OCI-LY1 (cell line): Measurements from ENCODE around the gene SATB1.
"Not testable (repeated sequence)": the region's sequence is repeated elsewhere in the genome, so short reads cannot be mapped to it uniquely, and the experiment has no call there.

ENCODE experiments used
- H2AFZ ChIP-seq: fragments of 200-600 bp; sonication (generic), shearing (Covaris generic); 2 replicates; pipeline ENCODE4 v1.6.0; 2014; ENCODE audit warnings: antibody characterized with exemption, mild to moderate bottlenecking, low read length
- H3F3A ChIP-seq: fragments of 200-600 bp; sonication (generic), shearing (Covaris generic); 2 replicates; pipeline ENCODE4 v1.6.0; 2014; ENCODE audit warnings: mild to moderate bottlenecking, antibody characterized with exemption, low read length, moderate library complexity; ENCODE audit not compliant: insufficient read depth
- H3K27ac ChIP-seq: fragments of 200-600 bp; sonication (generic); 2 replicates; pipeline ENCODE4 v1.5.1; 2014; ENCODE audit warnings: low read length, mixed run types, mild to moderate bottlenecking, low read depth; ENCODE audit not compliant: poor library complexity, severe bottlenecking
- H3K27me3 ChIP-seq: fragments of 200-600 bp; sonication (generic); 2 replicates; pipeline ENCODE4 v1.6.0; 2014; ENCODE audit warnings: antibody characterized with exemption, mild to moderate bottlenecking, low read length, moderate library complexity; ENCODE audit not compliant: insufficient read depth
- H3K36me3 ChIP-seq: fragments of 200-600 bp; sonication (generic); 2 replicates; pipeline ENCODE4 v1.6.1; 2014; ENCODE audit warnings: mild to moderate bottlenecking, antibody characterized with exemption, low read length, moderate library complexity, mixed read lengths; ENCODE audit not compliant: insufficient read depth
- H3K4me1 ChIP-seq: fragments of 200-600 bp; sonication (generic); 2 replicates; pipeline ENCODE4 v1.5.1; 2014; ENCODE audit warnings: mild to moderate bottlenecking, low read length, moderate library complexity; ENCODE audit not compliant: insufficient read depth, severe bottlenecking
- H3K4me2 ChIP-seq: fragments of 200-600 bp; sonication (generic), shearing (Covaris generic); 2 replicates; pipeline ENCODE4 v1.6.1; 2014; ENCODE audit warnings: low read length
- H3K4me3 ChIP-seq: fragments of 200-600 bp; sonication (generic); 2 replicates; pipeline ENCODE4 v1.5.1; 2014; ENCODE audit warnings: low read length, low read depth, mild to moderate bottlenecking, mixed read lengths; ENCODE audit not compliant: poor library complexity, severe bottlenecking
- H3K79me2 ChIP-seq: fragments of 200-600 bp; shearing (Covaris generic); 2 replicates; pipeline ENCODE4 v1.6.1; 2016; ENCODE audit warnings: mixed run types, low read length, mixed read lengths; ENCODE audit not compliant: insufficient read depth
- H3K9ac ChIP-seq: fragments of 200-600 bp; sonication (generic), shearing (Covaris generic); 2 replicates; pipeline ENCODE4 v1.6.1; 2014; ENCODE audit warnings: mild to moderate bottlenecking, low read length, mixed read lengths
- H3K9me2 ChIP-seq: fragments of 200-600 bp; sonication (generic), shearing (Covaris generic); 2 replicates; pipeline ENCODE4 v1.6.1; 2014; ENCODE audit warnings: low read depth, mild to moderate bottlenecking, low read length, mixed read lengths
- H3K9me3 ChIP-seq: fragments of 200-600 bp; shearing (Covaris generic); 2 replicates; pipeline ENCODE4 v1.6.1; 2014; ENCODE audit warnings: low read length, mixed read lengths
- H4K20me1 ChIP-seq: fragments of 200-600 bp; sonication (generic), shearing (Covaris generic); 2 replicates; pipeline ENCODE4 v1.6.0; 2016; ENCODE audit warnings: mild to moderate bottlenecking, low read length; ENCODE audit not compliant: insufficient read depth
- CTCF ChIP-seq: fragments of 200-600 bp; sonication (generic), shearing (Covaris generic); IDR thresholded peaks from 2 replicates; pipeline ENCODE4 v1.5.1; 2017; ENCODE audit warnings: mild to moderate bottlenecking, antibody characterized with exemption, low read length, moderate library complexity, mixed read lengths
- EZH2 ChIP-seq: fragments of 200-600 bp; sonication (generic), shearing (Covaris generic); IDR thresholded peaks from 2 replicates; pipeline ENCODE4 v1.8.0; 2017; ENCODE audit warnings: borderline replicate concordance, mixed run types, mild to moderate bottlenecking, antibody characterized with exemption, low read length, moderate library complexity, mixed read lengths

Gene SATB1

GRCh38 chr3:18337231-18337630 is 87.9 kb downstream of the SATB1 start:
- no peak overlapping the region for H3K9ac ChIP-seq
- H3F3A ChIP-seq = no peaks in the 10 kb centered on the region
- H3K9me2 ChIP-seq = no peaks in the 10 kb centered on the region
- H3K4me1 ChIP-seq = no peaks in the 10 kb centered on the region
- no peak for TF ChIP-seq CTCF
- no peak for TF ChIP-seq EZH2
- H3K4me3 ChIP-seq = no peak overlapping the region
- no peaks in the 10 kb centered on the region for H3K36me3 ChIP-seq
- no peak overlapping the region for H2AFZ ChIP-seq
- H3K27me3 ChIP-seq = no peaks in the 10 kb centered on the region
- no peaks in the 10 kb centered on the region for H3K9me3 ChIP-seq
- no peaks in the 10 kb centered on the region for H4K20me1 ChIP-seq
- no peaks in the 10 kb centered on the region for H3K79me2 ChIP-seq
- no peak overlapping the region for H3K27ac ChIP-seq
- H3K4me2 ChIP-seq = no peak overlapping the region

GRCh38 chr3:18334837-18335601 is 90.1 kb downstream of the SATB1 start:
- H3K9ac ChIP-seq = no peak overlapping the region
- no peak overlapping the region for H3K4me2 ChIP-seq
- no peaks in the 10 kb centered on the region for H4K20me1 ChIP-seq
- no peak overlapping the region for H2AFZ ChIP-seq
- no peaks in the 10 kb centered on the region for H3K36me3 ChIP-seq
- no peaks in the 10 kb centered on the region for H3K27me3 ChIP-seq
- TF ChIP-seq EZH2 (no peak), CTCF (no peak)
- no peaks in the 10 kb centered on the region for H3K79me2 ChIP-seq
- no peaks in the 10 kb centered on the region for H3K9me2 ChIP-seq
- no peaks in the 10 kb centered on the region for H3K9me3 ChIP-seq
- H3K4me3 ChIP-seq = no peak overlapping the region
- no peaks in the 10 kb centered on the region for H3F3A ChIP-seq
- no peaks in the 10 kb centered on the region for H3K4me1 ChIP-seq
- no peak overlapping the region for H3K27ac ChIP-seq

GRCh38 chr3:18330772-18331441 is 94.2 kb downstream of the SATB1 start:
- not testable (repeated sequence) for H3K4me2 ChIP-seq, H3K4me1 ChIP-seq, H4K20me1 ChIP-seq, H3K9ac ChIP-seq, H3K36me3 ChIP-seq, H3K27me3 ChIP-seq, H3K27ac ChIP-seq, H2AFZ ChIP-seq, H3K9me3 ChIP-seq, H3K9me2 ChIP-seq, H3K4me3 ChIP-seq, H3K79me2 ChIP-seq, H3F3A ChIP-seq
